K562 (cell line): Measurements from ENCODE around the gene STMP1. TPM values are rescaled to one million over a fixed set of nuclear protein-coding genes. Genes with fewer than 3 reads are reported as not detected.
A peak's percentile ranks its signal among the peaks of the same experiment; 100 is the strongest.

Experiments used
- ATAC-seq: fragments of 200-7000 bp; cut with Tn5 transposase; 3 replicates; pipeline ENCODE4 v1.9.1; 2020; ENCODE audit warnings: moderate library complexity
- BruUV-seq: library from RNA; stranded (reverse); fragments of 400-500 nt; replicated peaks from 2 replicates; lab custom pipeline; 2021; lab: Mats Ljungman, UMichigan
- CTCF ChIA-PET: fragments of 300-600 bp; formaldehyde crosslinking; extraction: SDS; loops from one replicate; lab custom pipeline; 2021; ENCODE audit warnings: low intra/inter-chr PET ratio; lab: Yijun Ruan, JAX
- POLR2A ChIA-PET: fragments of 300-600, 350-650 bp; sonication (Branson Sonifier 250); formaldehyde crosslinking; extraction: SDS; loops from one replicate; lab custom pipeline; 2021; ENCODE audit warnings: antibody characterized with exemption, inconsistent platforms; lab: Yijun Ruan, JAX
- DNase-seq, 4 experiments: peaks; one replicate each; pipeline versions ENCODE4 v3.0.0 to v3.0.0-alpha.2; 2011 to 2018; ENCODE audit warnings: low spot score in 3 of 4, mixed read lengths in 3 of 4; ENCODE audit errors: extremely low read depth in 1 of 4
- FAIRE-seq: peaks from 2 replicates; lab custom pipeline; 2011; peaks lifted over from hg19 to GRCh38; lab: Jason Lieb, UNC
- H2AFZ ChIP-seq: 2 replicates; pipeline ENCODE4 v1.6.0; 2011; ENCODE audit warnings: low read depth, low read length, control low read depth, inconsistent platforms
- H3K27ac ChIP-seq: fragments of 200-600 bp; 3 replicates; pipeline ENCODE4 v1.8.0; 2011; ENCODE audit warnings: low read depth, mild to moderate bottlenecking, control low read depth, inconsistent platforms, low read length, moderate library complexity, mixed read lengths; ENCODE audit errors: extremely low read depth
- H3K27me3 ChIP-seq, 2 experiments: fragments of 300-600 bp in 1 of 2; 2 replicates in 1 of 2; 3 replicates in 1 of 2; pipeline versions ENCODE4 v1.6.0 to v1.8.0; 2011; ENCODE audit warnings: inconsistent platforms in 2 of 2, low read length in 2 of 2, mild to moderate bottlenecking in 1 of 2, mixed read lengths in 1 of 2, moderate library complexity in 1 of 2; ENCODE audit not compliant: control insufficient read depth in 2 of 2, insufficient read depth in 2 of 2
- H3K36me3 ChIP-seq: fragments of 300-600 bp; 3 replicates; pipeline ENCODE4 v1.8.0; 2011; ENCODE audit warnings: mild to moderate bottlenecking, low read length, inconsistent platforms; ENCODE audit not compliant: control insufficient read depth, insufficient read depth
- H3K4me1 ChIP-seq, 2 experiments: fragments of 200-600 bp in 1 of 2; replicated peaks in 1 of 2; 2 replicates in 1 of 2; 3 replicates in 1 of 2; pipeline versions ENCODE4 v1.5.1 to v1.8.0; 2011; ENCODE audit warnings: inconsistent platforms in 2 of 2, low read length in 2 of 2, mild to moderate bottlenecking in 1 of 2, mixed read lengths in 1 of 2, moderate library complexity in 1 of 2; ENCODE audit not compliant: control insufficient read depth in 2 of 2, insufficient read depth in 2 of 2
- H3K4me2 ChIP-seq: 2 replicates; pipeline ENCODE4 v1.6.1; 2011; ENCODE audit warnings: low read length, control low read depth, inconsistent platforms, mixed read lengths; ENCODE audit not compliant: insufficient read depth
- H3K4me3 ChIP-seq: fragments of 200-600 bp; sonication (generic), shearing (Covaris generic); 2 replicates; pipeline ENCODE4 v1.5.1; 2016; ENCODE audit warnings: control low read depth, inconsistent platforms
- H3K79me2 ChIP-seq: fragments of 200-600 bp; 3 replicates; pipeline ENCODE4 v1.8.0; 2011; ENCODE audit warnings: low read length, inconsistent platforms; ENCODE audit not compliant: control insufficient read depth, insufficient read depth
- H3K9ac ChIP-seq, 2 experiments: 2 replicates each; pipeline versions ENCODE4 v1.6.0 to v1.6.1; 2011; ENCODE audit warnings: low read depth in 2 of 2, low read length in 2 of 2, control low read depth in 1 of 2, inconsistent platforms in 1 of 2, mild to moderate bottlenecking in 1 of 2, mixed read lengths in 1 of 2; ENCODE audit not compliant: insufficient read depth in 1 of 2
- H3K9me1 ChIP-seq: one replicate; pipeline ENCODE4 v1.6.0; 2011; ENCODE audit warnings: inconsistent platforms, mild to moderate bottlenecking, low read length, moderate library complexity; ENCODE audit not compliant: control insufficient read depth, insufficient read depth
- H3K9me3 ChIP-seq: replicated peaks from 2 replicates; pipeline ENCODE4 v1.5.1; 2011; ENCODE audit warnings: low read depth, low read length, inconsistent platforms; ENCODE audit not compliant: control insufficient read depth, insufficient read depth
- H4K20me1 ChIP-seq: replicated peaks from 2 replicates; pipeline ENCODE4 v1.6.1; 2011; ENCODE audit warnings: low read length, inconsistent platforms, mixed read lengths; ENCODE audit not compliant: control insufficient read depth, insufficient read depth
- BCOR ChIP-seq: fragments of 450-650 bp; IDR thresholded peaks from 2 replicates; pipeline ENCODE4 v1.6.1; 2016
- FOXK1 ChIP-seq: sonication (generic); formaldehyde crosslinking; IDR thresholded peaks from 2 replicates; pipeline ENCODE4 v1.8.0; 2022; ENCODE audit warnings: missing genetic modification reagents, mild to moderate bottlenecking, borderline replicate concordance
- MYC ChIP-seq, 2 experiments: fragments of 250-450 bp in 1 of 2; sonication (Bioruptor Pico) in 1 of 2; IDR thresholded peaks; 2 replicates each; pipeline versions ENCODE4 v1.5.1 to v1.6.1; 2012 to 2021; ENCODE audit warnings: low read depth in 2 of 2, borderline replicate concordance in 1 of 2, improper control_type of control experiment in 1 of 2, low read length in 1 of 2, mild to moderate bottlenecking in 1 of 2, moderate library complexity in 1 of 2
- ZNF57 ChIP-seq: fragments of 450-650 bp; formaldehyde crosslinking; IDR thresholded peaks from 2 replicates; pipeline ENCODE4 v1.4.0; 2020; ENCODE audit warnings: mild to moderate bottlenecking, moderate library complexity
- ZNF740 ChIP-seq, 3 experiments: fragments of 200-800 bp in 1 of 3; sonication (Bioruptor generic) in 1 of 3; sonication (generic) in 1 of 3; formaldehyde crosslinking in 1 of 3; IDR thresholded peaks; 2 replicates each; pipeline versions ENCODE4 v1.6.1 to v1.8.0; 2016 to 2022; ENCODE audit warnings: mild to moderate bottlenecking in 2 of 3, missing compliant biosample characterization in 2 of 3, missing genetic modification characterization in 2 of 3, missing genetic modification reagents in 1 of 3
- WGBS: fragments of 100-300 bp; shearing (Covaris generic); methylation state at CpG from one replicate; pipeline ENCODE4 v1.1.6; 2016; ENCODE audit warnings: low coverage, mixed read lengths; ENCODE audit not compliant: insufficient coverage; ENCODE audit errors: missing lambda C conversion rate; 5-methylcytosine and 5-hydroxymethylcytosine counted together
- in situ Hi-C: fragments of 300-500 bp; cut with MboI; formaldehyde crosslinking; loops from 4 replicates; pipeline ENCODE4 v1.15.0; 2018; ENCODE audit warnings: inconsistent platforms, mixed read lengths
- intact Hi-C: fragments of 100-400 bp; cut with micrococcal nuclease; formaldehyde crosslinking; loops from 2 replicates; pipeline ENCODE4 v1.14.2; 2022
- polyA plus RNA-seq, 8 experiments: library from polyadenylated mRNA; depleted of rRNA in 4 of 8; stranded (reverse) in 5 of 8; unstranded in 3 of 8; fragments of >200 nt; fragmentation: Nextera tagmentation in 2 of 8; fragmentation: Illumina TruSeq in 1 of 8; extraction: Ambion mirVana in 2 of 8; extraction: Trizol in 1 of 8; gene quantifications; 2 replicates each; pipeline versions ENCODE4 v1.2.1 to v1.2.3, GENCODE V29; 2011 to 2014; ENCODE audit warnings: inconsistent platforms in 1 of 8, missing spikeins in 1 of 8
- total RNA-seq, 7 experiments: library from RNA; depleted of rRNA in 6 of 7; stranded (reverse); fragments of >200 nt in 6 of 7; fragmentation: Illumina TruSeq in 2 of 7; extraction: Trizol in 2 of 7; gene quantifications; 2 replicates each; pipeline versions ENCODE4 v1.2.1 to v1.2.3, GENCODE V29; 2011 to 2021; ENCODE audit warnings: low replicate concordance in 1 of 7
- TF ChIP-seq, protein P1 (sequence below): fragments of 450-650 bp; formaldehyde crosslinking; conservative IDR thresholded peaks from 2 replicates; pipeline ENCODE4 v1.4.0; 2022; ENCODE audit warnings: mild to moderate bottlenecking, missing genetic modification characterization

Gene STMP1
- total and polyA plus RNA-seq, 9 of the 15 experiments (the other 6 are each of a cell fraction or from before 2014, with no cell fraction given): 10.6 to 249 (median 56.8) TPM

DNA sequence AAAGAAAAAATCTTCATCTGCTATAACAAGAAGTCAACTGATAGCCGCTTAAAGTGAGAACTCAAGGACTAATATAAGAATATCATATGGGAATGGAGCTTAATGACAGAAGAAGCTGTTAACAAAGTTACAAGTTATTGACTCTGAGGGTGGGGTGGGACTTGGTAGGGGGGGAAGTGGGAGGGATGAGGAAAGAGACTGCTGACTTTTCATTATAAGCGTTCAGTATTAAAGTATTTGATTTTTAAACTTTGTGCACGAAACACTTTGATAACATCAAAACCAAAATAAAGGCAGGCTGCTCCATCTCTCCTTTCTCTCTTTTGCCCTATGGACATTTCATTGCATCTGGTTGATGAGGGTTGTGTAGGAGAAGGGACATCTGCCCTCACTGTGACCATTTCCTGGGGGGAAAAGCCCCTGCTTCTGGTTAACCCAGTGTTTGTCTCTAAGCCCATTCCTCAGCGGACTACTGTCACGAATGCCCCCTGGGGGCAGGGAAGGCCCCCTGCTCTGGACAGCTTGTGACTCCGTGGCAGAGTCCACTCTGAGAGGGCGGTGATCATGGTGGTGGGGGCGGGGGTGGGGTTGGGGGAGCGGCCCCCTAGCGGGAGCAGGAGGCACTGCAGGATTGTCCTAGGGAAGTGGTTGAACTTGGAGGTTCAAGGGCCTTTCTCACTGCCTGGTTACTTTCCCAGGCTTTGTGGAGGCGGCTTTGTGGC is 48.3 kb downstream of the STMP1 start (continued):
- TF ChIP-seq, protein P1, sequence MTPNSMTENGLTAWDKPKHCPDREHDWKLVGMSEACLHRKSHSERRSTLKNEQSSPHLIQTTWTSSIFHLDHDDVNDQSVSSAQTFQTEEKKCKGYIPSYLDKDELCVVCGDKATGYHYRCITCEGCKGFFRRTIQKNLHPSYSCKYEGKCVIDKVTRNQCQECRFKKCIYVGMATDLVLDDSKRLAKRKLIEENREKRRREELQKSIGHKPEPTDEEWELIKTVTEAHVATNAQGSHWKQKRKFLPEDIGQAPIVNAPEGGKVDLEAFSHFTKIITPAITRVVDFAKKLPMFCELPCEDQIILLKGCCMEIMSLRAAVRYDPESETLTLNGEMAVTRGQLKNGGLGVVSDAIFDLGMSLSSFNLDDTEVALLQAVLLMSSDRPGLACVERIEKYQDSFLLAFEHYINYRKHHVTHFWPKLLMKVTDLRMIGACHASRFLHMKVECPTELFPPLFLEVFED (CRISPR knock-in tag): no peak

- in situ Hi-C loops (no loop called here), intact Hi-C loops (loop anchor here (1.0 kb wide), 1 partner anchor 38 kb away; no protein-coding TSS in a partner anchor)
- Histone ChIP-seq H3K4me2 (peak overlapping the region; percentile 43), H3K9me3 (no peaks in the 10 kb centered on the region), H3K27ac (no peak overlapping the region), H4K20me1 (no peaks in the 10 kb centered on the region), H3K27me3 (peaks cover 26 to 35% of the 10 kb centered on the region in 2 experiments; a peak in 4 of 5 replicates), H3K4me3 (no peak overlapping the region), H3K9ac (no peak overlapping the region), H3K9me1 (no peaks in the 10 kb centered on the region), H3K36me3 (no peaks in the 10 kb centered on the region), H3K4me1 (peaks cover 2 to 12% of the 10 kb centered on the region in 2 experiments; a peak in 3 of 5 replicates), H2AFZ (peak overlapping the region; percentile 95), H3K79me2 (no peaks in the 10 kb centered on the region)
- ChIA-PET POLR2A (interaction anchor here (0.9 kb wide), 1 partner anchor 9 kb away, joined by 3 read pairs; no protein-coding TSS in a partner anchor), CTCF (no interaction called here)
- no peak for DNase-seq
- BruUV-seq: no TSS peak
- ATAC-seq: peak; percentile 37
- FAIRE-seq: no peak
- TF ChIP-seq MYC (IDR thresholded peaks at IDR 0.05; ENCODE audit: low read depth, low read length) (no peak), MYC (CRISPR knock-in tag; IDR thresholded peaks at IDR 0.05; ENCODE audit: borderline replicate concordance, low read depth) (0 out of 2 replicates have a peak, but pooled peaks have one; percentile 36), ZNF57 (CRISPR knock-in tag) (no peak), FOXK1 (peak; percentile 34; the same call in 1 of the 2 replicates), BCOR (no peak), ZNF740 (CRISPR knock-in tag; IDR thresholded peaks at IDR 0.05) (no peak), ZNF740 (tag; IDR thresholded peaks at IDR 0.05) (peak in 1 of 2 experiments; percentile 41; a peak in 1 of 4 replicates)
- 32% methylated on average over 8 of the region's 8 CpGs for WGBS
Observed at GRCh38 chr7:135711139-135711469, 48.8 kb downstream of the STMP1 start.
